ENCODE data around the gene DSTN.

Gene DSTN

GRCh38 chr20:17601957-17602356 is 32.1 kb downstream of the DSTN start:
- peak overlapping the region; percentile 31 to 62 for H3K27ac ChIP-seq
- TF ChIP-seq, protein P1, sequence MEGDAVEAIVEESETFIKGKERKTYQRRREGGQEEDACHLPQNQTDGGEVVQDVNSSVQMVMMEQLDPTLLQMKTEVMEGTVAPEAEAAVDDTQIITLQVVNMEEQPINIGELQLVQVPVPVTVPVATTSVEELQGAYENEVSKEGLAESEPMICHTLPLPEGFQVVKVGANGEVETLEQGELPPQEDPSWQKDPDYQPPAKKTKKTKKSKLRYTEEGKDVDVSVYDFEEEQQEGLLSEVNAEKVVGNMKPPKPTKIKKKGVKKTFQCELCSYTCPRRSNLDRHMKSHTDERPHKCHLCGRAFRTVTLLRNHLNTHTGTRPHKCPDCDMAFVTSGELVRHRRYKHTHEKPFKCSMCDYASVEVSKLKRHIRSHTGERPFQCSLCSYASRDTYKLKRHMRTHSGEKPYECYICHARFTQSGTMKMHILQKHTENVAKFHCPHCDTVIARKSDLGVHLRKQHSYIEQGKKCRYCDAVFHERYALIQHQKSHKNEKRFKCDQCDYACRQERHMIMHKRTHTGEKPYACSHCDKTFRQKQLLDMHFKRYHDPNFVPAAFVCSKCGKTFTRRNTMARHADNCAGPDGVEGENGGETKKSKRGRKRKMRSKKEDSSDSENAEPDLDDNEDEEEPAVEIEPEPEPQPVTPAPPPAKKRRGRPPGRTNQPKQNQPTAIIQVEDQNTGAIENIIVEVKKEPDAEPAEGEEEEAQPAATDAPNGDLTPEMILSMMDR (IDR thresholded peaks at IDR 0.05), result no peak
- H3K4me3 ChIP-seq, result peak overlapping the region; percentile 24
- no peak for DNase-seq (ENCODE audit: low spot score)

DNA sequence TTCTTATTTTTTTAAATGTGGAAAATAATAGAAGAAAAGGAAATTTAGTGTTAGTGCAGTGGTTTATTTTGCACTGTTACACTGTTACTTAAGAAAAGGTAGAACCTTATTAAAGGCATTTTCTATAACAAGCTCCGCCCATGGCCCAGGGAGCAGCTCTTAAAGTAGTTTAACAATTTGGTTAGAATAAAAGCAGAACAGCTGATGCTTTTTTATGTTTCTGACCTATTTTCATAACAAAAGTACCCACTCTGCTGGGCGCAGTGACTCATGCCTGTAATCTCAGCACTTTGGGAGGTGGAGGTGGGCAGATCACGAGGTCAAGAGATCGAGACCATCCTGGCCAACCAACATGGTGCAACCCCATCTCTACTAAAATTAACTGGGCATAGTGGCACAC is 32.6 kb downstream of the DSTN start:
- DNase-seq (ENCODE audit: low spot score), result no peak
- Histone ChIP-seq H3K27ac (peak overlapping the region; percentile 31 to 66), H3K4me3 (peak overlapping the region; percentile 24)
- TF ChIP-seq, protein P1 (IDR thresholded peaks at IDR 0.05), result no peak

- DNase-seq (ENCODE audit: low spot score), result no peak
- peak overlapping the region; percentile 24 for H3K4me3 ChIP-seq
- H3K27ac ChIP-seq, result peak overlapping the region; percentile 52 to 66
- TF ChIP-seq, protein P1 (IDR thresholded peaks at IDR 0.05), result no peak
Measured at GRCh38 chr20:17605131-17605660, 35.3 kb downstream of the DSTN start.

- H3K4me3 ChIP-seq, result no peak overlapping the region
- no peak for DNase-seq (ENCODE audit: low spot score)
- peak overlapping the region in 1 of 2 donors; percentile 9 for H3K27ac ChIP-seq
- TF ChIP-seq, protein P1 (IDR thresholded peaks at IDR 0.05), result no peak
Measured at GRCh38 chr20:17606001-17606400, 36.1 kb downstream of the DSTN start.

DNA sequence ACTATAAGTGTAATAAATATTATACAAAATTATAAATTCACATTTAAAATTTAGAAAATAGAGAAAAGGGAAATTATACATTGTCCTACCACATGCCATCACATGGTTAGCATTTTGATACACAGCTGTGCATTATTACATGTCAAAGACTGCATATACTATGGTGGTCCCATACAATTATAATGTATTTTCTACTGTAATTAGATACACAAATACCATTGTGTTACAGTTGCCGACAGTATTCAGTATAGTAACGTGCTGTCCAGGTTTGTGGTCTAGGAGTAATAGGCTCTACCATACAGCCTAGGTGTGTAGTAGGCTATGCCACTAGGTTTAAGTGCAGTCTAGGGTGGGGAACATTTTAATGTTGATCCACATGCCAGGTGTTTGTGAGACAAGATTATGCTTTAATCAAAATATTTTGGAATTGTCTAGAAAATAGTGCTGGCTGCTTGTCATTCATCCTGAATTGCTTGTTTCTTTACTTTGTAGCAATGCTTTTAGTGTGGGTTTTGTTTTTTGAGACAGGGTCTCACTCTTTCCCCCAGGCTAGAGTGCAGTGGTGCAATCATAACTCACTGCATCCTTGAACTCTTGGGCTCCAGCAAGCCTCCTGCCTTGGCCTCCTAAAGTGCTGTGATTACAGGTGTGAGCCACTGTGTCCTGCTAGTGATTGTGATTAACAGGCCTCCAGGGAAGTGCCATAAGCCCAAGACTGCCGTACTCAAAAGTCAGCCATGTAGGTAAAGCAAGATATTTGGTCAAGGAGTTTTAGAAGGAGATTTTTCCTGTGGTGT is 39.0 kb downstream of the DSTN start:
- DNase-seq (ENCODE audit: low spot score), result no peak
- TF ChIP-seq, protein P1 (IDR thresholded peaks at IDR 0.05), result no peak
- peak overlapping the region; percentile 74 to 93 for H3K27ac ChIP-seq
- H3K4me3 ChIP-seq, result no peak overlapping the region

GRCh38 chr20:17609811-17610377 is 40.0 kb downstream of the DSTN start:
- TF ChIP-seq, protein P1 (IDR thresholded peaks at IDR 0.05), result no peak
- DNase-seq (ENCODE audit: low spot score), result no peak
- Histone ChIP-seq H3K4me3 (no peak overlapping the region), H3K27ac (peak overlapping the region; percentile 74 to 93)
